ENCODE data around the gene PRRX2.

PRRX2 gene

DNA sequence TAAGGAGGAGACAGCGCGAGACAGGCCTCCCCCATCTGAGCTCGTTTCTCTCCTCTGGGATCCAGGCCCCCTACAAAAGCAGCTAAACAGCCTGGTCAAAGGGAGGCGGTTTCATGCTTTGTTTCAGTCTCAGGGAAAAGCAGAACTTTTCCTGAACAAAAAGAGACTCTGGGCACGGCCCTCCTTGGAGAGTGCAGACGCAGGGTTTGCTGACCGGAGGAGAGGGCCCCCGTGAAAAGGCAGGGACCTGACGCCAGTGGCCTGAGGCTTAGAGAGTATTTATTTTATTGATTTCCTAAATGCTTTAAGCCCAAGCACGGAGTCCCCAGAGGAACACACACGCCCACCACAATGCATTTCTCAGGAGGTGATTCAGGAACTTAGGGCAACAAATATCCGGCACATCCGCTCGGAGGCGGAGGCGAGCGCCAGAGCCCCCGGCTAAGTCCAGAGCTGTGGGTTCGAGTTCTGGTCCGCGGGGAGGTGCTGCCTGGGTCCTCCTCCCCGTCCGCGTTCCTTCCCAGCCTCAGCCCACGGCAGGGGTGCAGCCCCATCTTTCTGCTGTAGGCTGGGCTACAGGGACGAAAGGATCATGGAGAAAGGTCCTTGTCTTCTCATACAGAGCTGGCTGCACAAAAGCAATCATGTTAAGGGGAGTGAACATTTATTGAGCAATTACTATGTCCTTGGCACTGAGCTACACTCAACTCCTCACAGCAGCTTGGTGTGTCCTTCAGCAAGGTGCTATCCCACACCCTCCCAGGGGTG is 47.4 kb downstream of the PRRX2 start:
- DNase-seq, result no peak

DNA sequence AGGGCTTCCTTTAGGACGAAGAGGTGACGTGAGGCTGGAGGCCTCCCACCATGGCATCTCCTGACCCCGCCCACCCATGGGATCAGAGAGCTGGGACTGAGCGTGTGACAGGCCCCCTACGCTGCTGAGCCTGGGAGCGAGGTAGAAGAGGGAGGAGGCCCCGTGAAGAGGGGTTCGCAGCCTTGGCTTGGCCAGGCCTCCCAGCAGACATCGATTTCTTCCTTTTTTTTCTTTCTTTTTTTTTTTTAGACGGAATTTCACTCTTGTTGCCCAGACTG is 47.9 kb downstream of the PRRX2 start:
- no peak for DNase-seq

DNA sequence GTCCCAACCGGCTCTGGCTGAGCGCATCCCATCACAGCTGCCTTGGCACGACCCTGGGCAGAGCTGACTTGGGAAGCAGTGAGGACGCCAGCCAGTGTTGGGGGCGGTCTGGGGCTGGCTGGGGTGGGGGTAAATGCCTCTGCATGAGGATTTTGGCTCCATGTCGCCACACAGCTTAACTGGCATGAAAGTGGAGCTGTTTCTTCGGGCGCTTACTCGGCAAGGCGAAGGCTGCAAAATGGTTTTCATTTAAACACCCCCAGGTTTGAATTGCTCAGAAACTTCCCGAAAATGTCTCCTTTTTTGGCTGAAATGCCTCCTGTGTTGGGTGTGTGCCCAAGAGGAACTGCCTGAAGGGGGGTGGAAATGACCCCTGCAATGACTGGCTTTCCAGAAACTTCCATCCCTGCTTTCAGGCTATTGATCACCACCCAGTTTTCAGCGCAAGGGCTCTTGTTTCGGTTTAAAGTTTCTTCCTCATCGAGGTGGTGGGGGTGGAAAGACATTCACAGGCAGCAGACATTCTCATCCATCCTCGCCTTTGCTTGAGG is 49.1 kb downstream of the PRRX2 start:
- DNase-seq, result no peak

DNA sequence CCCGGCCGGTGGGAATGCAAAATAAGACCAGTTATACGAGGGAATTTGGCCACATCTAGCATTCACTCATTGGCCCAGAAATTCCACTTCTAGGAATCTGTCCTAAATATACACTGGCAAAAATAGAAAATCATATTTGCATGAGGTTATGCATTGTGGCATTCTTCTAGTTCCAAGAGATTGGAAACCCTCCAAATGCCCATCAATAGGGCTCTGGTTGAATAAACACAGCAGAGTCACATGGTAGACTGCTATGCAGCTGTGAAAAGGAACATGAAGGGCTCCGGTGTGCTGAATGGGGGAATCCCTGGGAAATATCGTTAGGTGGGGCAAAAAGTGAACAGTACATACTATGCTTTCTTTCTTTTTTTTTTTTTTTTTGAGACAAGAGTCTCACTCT is 50.6 kb downstream of the PRRX2 start:
- DNase-seq, result no peak

DNA sequence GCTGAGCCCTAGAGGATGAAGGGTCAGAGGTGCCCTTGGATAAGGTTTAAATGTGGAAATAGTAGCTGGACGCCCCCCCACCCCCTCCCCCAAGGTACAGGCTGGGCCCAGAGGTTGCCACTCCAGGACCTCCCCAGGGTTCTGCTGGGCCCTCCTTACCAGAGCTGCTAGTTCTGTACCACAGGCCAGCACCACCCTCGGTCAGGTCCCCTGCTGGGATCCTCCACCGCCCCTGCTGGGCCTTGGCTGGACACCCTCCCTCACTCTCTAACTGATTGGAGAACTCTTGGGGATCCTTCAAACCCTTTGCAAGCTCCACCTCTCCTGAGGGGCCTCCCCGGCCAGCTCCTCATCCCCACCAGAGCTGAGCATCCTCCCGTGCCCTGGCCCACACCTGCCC is 52.5 kb downstream of the PRRX2 start:
- DNase-seq, result no peak

DNA sequence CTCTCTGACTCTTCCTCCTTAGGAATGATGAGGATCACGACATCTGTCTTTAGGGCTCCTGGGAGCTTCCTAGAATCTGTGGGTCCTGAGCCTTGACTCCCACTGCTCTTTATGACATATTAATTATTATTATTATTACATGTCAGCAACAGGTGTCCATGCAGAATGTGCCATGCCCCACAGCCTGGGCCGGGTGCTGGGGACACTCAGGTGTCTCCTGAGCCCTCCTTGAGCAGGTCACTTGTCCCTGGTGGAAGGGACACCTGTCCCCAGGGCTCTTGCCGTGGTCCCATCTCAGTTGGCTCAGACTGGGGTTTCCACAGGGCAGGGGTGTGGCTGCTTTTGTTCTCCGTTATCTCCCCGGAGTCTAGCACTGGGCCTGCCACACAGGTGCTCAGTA is 53.2 kb downstream of the PRRX2 start:
- no peak for DNase-seq

DNA sequence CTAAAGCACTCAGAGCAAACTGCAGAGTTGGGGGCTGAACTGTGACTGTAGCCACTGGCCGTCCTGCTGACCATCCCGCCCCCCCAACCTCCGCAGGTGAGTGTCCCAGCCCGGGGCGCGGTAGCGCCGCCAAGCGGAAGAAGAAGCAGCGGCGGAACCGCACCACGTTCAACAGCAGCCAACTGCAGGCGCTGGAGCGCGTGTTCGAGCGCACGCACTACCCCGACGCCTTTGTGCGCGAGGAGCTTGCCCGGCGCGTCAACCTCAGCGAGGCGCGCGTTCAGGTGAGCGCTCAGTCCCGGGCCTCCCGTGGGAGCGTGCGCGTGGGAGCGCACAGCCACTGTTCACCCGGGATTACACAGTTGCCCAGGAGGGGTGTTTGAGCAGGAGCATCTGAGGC is 53.7 kb downstream of the PRRX2 start:
- no peak for DNase-seq

DNA sequence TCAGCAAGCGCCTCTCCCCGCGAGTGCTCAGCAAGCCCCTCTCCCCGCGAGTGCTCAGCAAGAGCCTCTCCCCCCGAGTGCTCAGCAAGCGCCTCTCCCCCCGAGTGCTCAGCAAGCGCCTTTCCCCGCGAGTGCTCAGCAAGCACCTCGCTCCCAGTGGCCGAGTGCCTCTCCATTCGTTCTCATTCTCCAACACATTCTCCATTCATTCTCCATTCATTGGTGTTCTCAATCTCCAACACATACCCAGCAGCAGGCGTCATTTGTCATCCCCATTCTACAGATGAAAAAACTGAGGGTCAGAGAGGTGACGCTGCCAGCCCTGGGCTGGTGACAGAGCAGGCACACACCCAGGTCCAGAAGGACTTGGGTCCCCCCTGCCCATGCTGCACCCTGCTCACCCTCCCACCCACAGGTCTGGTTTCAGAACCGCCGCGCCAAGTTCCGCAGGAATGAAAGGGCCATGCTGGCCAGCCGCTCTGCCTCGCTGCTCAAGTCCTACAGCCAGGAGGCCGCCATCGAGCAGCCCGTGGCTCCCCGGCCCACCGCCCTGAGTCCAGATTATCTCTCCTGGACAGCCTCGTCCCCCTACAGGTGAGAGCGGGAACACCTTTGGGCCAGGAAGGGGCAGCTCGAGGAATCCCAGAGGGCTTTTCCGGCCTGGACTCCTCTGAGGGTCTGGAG is 54.9 kb downstream of the PRRX2 start:
- no peak for DNase-seq

DNA sequence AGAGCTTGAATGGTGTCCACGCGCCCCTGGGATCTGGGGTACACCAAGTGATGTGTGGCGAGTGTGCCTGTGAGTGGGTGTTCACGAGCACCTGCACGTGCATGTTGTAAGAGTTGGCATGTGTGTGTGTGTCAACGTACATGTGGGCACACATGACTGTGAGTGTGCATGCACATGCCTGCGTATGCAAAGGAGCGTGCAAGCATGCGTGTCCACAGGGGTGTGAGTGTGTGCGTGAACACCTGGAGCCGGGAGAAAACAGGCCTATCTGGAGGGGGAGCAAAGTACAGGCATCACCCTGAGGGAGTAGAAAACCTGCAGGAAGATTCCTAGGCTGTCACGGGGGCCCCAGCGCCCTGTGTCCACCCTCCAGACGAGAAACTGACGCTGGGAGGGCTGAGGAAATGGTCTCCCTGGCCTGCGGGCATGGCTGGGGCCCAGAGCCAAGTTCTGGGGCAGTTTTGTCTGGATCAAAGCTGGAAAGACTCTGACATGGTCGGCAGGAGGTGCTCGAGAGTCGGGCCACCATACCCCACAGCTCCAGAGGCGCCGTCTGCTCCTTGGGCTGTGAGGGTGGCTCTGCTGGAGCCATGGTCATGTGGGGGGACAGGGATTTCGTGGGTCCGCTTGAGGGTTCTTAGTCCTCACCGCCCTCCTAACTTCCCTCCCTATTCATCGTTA is 55.6 kb downstream of the PRRX2 start:
- no peak for DNase-seq

DNA sequence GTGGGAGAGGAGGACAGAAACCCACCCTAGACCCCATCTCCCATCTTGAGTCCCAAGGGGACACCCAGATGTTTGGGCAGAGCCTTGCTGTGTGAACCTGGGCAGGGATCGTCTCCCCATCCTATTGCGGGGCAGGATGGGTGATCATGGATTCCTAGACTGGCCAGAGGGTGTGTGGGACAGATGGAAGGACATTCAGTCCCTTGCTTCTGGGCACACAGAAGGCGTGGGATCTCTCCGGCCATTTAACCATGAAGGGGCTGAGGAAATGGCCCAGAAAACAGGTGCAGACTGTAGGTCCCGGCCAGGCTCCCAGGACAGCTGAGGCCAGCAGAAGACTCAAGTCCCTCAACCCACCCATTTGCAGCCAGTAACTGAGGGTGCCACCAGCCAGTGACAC is 57.5 kb downstream of the PRRX2 start:
- DNase-seq, result no peak

DNA sequence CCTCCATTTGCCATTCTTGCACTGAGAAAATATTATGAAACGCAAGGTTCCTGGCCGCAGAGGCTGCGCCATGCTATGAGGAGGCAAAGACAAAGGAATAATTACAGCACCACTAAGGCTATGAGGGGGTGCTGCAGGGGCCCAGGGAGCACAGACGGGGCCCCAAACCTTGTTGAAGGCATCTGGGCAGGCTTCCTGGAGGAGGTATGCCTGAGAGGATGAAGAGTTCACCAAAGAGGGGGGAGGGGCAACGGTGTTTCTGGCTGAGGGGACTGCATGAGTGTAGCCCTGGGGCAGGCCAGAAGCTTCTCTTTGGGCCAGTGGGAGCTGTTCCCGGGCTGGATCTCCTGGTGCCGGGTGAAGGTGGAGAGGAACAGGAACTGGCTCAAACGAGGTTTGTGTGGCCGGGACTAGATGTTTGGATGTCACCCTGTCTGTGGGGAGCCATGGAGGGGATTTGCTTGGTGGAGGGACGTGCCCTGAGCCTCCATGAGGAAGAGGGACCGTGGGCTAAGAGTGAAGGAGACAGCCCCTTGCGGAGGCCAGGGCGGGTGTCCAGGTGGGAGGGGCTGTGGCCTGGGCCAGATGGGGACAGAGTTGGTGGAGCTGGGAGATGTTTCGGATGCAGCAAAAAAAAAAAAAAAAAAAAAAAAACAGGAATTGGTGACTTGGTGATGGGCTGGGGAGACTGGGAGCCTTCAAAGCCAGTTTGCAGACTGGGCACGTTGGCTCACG is 59.2 kb downstream of the PRRX2 start:
- DNase-seq, result no peak

DNA sequence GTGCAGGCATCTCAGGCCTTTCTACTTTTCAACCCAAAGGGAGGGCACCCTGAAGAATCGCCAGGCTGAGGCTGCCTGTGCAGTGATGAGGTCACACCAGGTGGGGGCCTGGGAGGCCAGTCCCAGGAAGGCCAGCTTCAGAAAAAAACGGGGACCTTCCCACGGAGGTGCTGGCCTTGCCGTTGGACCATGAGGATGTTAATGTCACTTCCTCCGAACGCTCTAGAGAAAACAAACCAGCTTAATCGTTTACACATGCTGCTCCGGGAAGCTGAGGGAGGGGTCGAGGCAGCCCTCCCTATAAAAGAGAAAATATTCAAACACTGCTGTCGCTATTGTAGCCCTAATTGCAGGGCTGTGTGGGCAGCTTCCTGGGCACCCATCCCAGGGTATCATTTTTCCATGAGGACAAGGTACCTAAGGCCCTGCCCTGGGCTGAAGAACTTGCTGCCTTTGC is 60.4 kb downstream of the PRRX2 start:
- no peak for DNase-seq

DNA sequence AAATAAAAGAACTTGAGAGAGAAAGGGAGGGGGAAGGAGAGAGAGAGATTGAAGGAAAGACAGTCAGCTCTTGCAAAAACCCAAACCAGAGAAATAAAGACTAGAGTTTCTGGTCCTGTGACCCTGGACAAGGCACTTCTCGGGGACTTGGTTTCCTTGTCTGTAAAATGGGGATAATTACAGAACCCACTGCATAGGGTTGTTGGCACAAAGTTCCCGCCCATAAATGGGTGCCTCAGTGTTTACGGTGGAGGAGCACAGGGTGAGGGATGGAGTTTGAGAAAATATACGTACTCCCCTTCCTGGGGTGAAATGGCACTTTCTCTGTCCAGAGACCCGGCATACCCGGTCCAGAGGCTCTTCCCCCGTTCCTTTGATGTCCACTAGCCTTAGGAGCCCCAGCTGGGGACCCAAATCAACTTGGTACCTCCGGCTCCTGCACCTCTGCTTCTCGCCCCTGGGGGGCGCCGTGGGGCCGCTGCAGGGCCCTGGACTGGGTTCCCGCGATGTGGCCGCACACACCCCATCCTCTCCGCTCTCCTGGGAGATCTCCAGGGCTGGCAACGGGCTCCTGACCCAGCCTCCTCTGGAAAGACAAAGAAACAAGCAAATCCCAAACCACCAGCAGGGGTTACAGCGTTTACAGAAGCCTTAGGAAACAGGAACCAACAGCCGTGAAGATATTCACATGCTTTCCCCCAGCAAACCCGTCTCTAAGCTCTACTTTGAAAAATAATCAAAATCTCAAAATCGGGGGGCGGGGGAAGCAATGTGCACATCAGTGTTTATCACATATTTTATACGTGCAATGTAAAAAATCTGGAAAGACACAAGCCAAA is 61.1 kb downstream of the PRRX2 start:
- DNase-seq, result peak; percentile 38 to 49

DNA sequence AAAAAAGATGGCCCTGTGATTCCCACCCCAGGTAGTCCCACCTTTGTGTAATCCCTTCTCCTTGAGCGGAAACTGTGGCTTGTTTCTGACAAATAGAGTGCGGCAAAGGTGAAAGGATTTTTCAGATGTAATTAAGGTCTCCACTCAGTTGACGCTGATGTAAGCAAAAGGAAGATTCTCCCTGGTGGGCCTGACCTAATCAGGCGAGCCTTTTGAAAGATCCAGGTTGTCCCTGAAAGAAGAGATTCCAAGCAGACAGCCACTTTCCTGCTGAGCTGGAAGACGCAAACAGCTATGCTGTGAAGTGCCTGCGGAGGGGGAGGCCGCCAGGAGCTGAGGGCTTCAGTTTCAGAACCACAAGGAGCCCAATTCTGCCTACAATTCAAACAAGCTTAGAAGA is 63.3 kb downstream of the PRRX2 start:
- DNase-seq, result no peak

DNA sequence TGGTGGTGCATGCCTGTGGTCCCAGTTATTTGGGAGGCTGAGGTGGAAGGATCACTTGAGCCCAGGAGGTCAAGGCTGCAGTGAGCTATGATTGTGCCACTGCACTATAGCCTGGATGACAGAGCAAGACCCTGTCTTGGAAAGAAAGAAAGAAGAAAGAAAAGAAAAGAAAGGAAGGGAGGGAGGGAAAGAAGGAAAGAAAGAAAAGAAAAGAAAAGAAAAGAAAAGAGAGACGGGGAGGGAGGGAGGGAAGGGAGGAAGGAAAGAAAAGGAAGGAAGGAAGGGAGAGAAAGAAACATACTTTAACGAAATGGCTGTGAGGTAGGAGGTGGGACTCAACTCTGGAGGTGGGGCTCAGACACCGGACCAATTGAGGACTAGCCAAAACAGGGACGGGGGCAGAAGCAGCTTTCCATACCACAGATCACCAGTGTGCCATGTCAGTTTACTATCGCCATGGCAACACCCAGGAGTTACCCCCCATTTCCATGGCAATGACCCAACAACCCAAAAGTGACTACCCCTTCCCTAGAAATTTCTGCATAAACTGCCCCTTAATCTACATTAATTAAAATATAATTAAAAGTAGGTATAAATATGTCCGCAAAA is 66.1 kb downstream of the PRRX2 start:
- DNase-seq, result no peak

DNA sequence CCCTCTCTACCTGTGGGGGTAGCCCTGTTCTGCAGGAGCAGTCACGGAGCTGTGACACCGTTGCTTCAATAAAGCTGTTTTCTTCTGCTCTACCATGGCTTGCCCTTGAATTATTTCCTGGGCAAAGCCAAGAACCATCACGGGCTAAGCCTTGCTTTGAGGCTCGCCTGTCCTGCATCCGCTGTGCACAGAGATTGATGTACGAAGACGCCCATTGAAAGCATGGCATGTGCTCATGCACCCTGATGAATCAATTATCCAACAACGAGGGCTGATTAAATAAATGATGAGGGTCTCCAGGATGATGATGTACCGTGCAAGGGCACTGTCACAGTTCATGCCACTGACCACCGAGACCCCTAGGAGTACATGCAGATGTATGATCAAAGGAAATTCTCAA is 66.7 kb downstream of the PRRX2 start:
- DNase-seq, result no peak

DNA sequence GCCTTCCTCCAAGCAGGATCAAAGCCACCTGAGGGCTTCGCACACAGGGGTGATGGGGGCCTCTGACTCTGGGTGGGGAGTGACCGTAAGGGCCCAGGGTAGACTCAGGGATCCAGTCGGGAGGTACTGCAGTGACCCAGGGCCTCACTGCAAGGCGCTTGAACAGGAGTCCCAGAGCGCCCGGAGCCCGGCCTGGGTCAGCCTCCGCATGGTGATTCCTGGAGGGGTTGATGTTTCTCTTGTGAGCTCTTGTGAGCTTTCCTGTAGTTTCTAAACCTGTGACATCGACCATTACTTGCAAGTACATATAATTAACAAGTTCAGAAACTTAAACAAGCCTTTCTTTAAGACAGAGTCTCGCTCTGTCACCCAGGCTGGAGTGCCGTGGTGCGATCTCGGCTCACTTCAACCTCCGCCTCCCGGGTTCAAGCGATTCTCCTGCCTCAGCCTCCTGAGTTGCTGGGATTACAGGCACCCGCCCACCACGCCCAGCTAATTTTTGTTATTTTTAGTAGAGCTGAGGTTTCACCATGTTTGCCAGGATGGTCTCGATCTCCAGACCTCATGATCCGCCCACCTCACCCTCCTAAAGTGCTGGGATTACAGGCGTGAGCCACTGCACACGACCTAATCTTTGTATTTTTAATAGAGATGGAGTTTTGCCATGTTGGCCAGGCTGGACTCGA is 67.6 kb downstream of the PRRX2 start:
- no peak for DNase-seq

DNA sequence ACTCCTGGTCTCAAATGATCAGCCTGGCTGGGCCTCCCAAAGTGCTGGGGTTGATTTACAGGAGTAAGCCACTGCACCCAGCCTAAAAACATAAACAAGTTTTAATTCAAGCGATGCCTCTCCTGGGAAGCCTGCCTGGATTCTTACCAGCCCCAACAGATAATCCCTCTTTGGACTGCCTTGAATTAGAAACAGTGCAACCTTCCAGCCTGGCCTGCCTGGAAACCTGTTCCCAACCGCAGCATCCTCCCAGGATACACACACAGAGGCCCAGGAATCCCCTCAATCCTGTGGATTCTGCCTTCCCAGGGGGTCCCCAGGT is 68.1 kb downstream of the PRRX2 start:
- DNase-seq, result no peak

DNA sequence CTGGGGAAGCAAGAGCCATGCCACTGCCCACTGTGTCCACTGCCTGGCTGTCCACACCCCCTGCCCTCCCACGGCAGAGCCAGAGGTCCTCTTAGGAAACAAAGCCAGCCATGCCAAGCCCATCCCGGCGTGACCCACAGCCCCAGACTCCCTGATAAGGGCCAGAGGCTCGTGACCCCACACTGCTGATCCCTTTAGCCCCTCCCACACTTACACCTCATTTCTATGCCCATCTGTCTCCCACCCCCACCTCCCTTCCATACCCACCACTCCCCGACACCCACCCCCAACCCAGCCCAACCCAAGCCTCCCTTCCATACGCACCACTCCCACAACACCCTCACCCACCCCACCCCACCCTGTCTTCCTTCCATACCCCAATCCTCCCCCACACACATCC is 70.1 kb downstream of the PRRX2 start:
- DNase-seq, result no peak

DNA sequence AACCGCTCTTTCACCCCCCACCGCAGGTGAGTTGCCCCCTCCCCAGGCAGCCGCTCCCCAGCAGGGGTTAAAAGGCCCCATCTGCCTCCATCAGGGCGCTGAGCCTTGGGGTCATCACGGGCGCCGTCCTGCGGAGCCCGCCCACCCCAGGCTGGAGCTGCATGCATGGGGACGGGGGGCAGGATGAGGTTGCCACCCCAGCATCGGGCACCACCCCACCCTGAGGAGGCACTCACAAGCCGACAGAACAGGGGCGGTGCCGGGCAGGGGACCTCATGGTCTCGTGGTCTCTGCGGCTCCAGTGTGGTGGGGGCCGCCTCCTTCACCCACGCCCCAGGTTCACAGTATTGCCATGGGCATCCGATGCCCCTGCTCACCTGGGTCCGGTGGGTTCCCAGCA is 70.9 kb downstream of the PRRX2 start:
- DNase-seq, result no peak

DNA sequence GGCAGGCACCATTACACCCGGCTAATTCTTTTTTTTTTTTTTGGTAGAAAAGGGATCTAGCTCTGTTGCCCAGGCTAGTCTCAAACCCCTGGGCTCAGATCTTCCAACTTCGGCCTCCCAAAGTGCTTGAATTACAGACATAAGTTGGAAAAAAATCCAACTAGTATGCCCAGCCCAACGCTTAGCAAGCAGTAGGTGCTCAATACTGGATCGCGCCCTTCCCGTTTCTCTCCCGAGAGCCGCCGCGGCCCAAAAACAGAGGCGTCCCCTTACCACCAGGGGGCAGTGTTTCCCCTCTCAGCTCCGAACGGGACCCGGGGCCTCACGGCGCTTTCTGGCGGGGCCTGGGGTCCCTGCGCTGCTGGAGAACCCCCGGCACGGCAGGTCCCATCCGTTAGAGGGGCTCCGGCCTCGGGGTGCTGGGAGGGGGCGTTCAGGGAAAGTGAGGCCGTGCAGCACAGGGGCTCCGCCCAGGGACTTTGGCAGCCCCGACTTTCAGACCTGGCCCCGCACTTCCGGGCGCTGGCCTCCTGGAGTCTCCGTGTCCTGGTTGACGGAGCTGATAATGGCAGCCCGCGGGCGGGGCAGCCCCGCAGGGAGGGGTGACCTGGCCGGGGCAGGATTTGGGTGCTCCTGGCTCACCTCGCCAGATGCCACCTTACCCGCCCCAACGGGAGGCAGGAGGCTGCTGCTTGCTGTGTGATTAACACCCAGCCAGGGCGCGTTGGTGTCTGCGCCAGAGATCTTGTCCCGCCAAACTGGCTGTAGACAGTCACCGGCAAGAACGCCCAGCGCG is 72.2 kb downstream of the PRRX2 start:
- peak; percentile 84 to 90 for DNase-seq
